Spleen (tissue), 11 donors: Measurements from ENCODE around the gene DERL2. TPM values are rescaled to one million over a fixed set of nuclear protein-coding genes. Genes with fewer than 3 reads are reported as not detected.

Source experiments
- DNase-seq: peaks from one replicate; pipeline ENCODE4 v3.0.0-alpha.2; 2020
- H3K27ac ChIP-seq, 8 donors: fragments of 200-600 bp; sonication (generic) in 7 of 8; 1 replicate in 4 of 8; 2 replicates in 4 of 8; pipeline versions ENCODE4 v1.5.0 to v1.8.0; 2016 to 2021; ENCODE audit warnings: inconsistent platforms in 4 of 8, mild to moderate bottlenecking in 4 of 8, moderate library complexity in 1 of 8
- H3K27me3 ChIP-seq, 7 donors: fragments of 200-600 bp; sonication (generic) in 6 of 7; replicated peaks in 1 of 7; 1 replicate in 4 of 7; 2 replicates in 3 of 7; pipeline versions ENCODE4 v1.5.0 to v1.8.0; 2016 to 2021; ENCODE audit warnings: inconsistent platforms in 3 of 7, mild to moderate bottlenecking in 1 of 7
- H3K36me3 ChIP-seq, 6 donors: fragments of 200-600 bp; sonication (generic) in 5 of 6; 1 replicate in 4 of 6; 2 replicates in 2 of 6; pipeline versions ENCODE4 v1.5.0 to v1.8.0; 2016 to 2021; ENCODE audit warnings: inconsistent platforms in 2 of 6
- H3K4me1 ChIP-seq, 6 donors: fragments of 200-600 bp; sonication (generic) in 5 of 6; 1 replicate in 3 of 6; 2 replicates in 3 of 6; pipeline versions ENCODE4 v1.5.0 to v1.8.0; 2016 to 2021; ENCODE audit warnings: inconsistent platforms in 3 of 6
- H3K4me3 ChIP-seq, 8 donors: fragments of 200-600 bp; sonication (generic) in 7 of 8; 1 replicate in 4 of 8; 2 replicates in 4 of 8; pipeline versions ENCODE4 v1.5.0 to v1.8.0; 2016 to 2021; ENCODE audit warnings: inconsistent platforms in 4 of 8, mild to moderate bottlenecking in 4 of 8, moderate library complexity in 2 of 8
- H3K9me3 ChIP-seq, 8 donors: fragments of 200-600 bp; sonication (generic) in 7 of 8; 1 replicate in 4 of 8; 2 replicates in 4 of 8; pipeline versions ENCODE4 v1.5.0 to v1.8.0; 2016 to 2021; ENCODE audit warnings: inconsistent platforms in 4 of 8
- CTCF ChIP-seq, 11 experiments: fragments of 200-600 bp in 7 of 11; fragments of 450-650 bp in 4 of 11; sonication (generic) in 4 of 11; IDR thresholded peaks in 8 of 11; conservative IDR thresholded peaks in 3 of 11; 1 replicate in 7 of 11; 2 replicates in 4 of 11; pipeline versions ENCODE4 v1.4.0 to v1.8.0; 2016 to 2021; ENCODE audit warnings: antibody characterized with exemption in 11 of 11, inconsistent platforms in 4 of 11, mild to moderate bottlenecking in 1 of 11
- POLR2A ChIP-seq, 3 donors: fragments of 450-650 bp; IDR thresholded peaks; one replicate each; pipeline ENCODE4 v1.5.1; 2017; ENCODE audit warnings: antibody characterized with exemption in 3 of 3, mild to moderate bottlenecking in 1 of 3
- POLR2AphosphoS5 ChIP-seq, 3 donors: sonication (generic); formaldehyde crosslinking; IDR thresholded peaks; one replicate each; pipeline ENCODE4 v1.5.1; 2017; ENCODE audit warnings: antibody characterized with exemption in 3 of 3
- WGBS, 5 donors: extraction: QIAGEN DNeasy Blood & Tissue Kit in 3 of 5; methylation state at CpG; one replicate each; pipeline versions ENCODE4 v1.1.5 to v1.1.7; 2013 to 2018; 5-methylcytosine and 5-hydroxymethylcytosine counted together
- intact Hi-C: fragments of 100-400 bp; cut with DNase I; formaldehyde crosslinking; loops from one replicate; pipeline ENCODE4 v1.15.0; 2023; ENCODE audit warnings: low total_unique reads
- polyA plus RNA-seq, 3 donors: library from polyadenylated mRNA; stranded (reverse); fragments of 200-250 nt; gene quantifications; one replicate each; pipeline ENCODE4 v1.2.1, GENCODE V29; 2013
- total RNA-seq, 7 donors: library from RNA; depleted of rRNA in 3 of 7; stranded (reverse); fragments of >200 nt in 3 of 7; fragmentation: NEBNext Ultra II Directional in 4 of 7; extraction: Animal tissue kit (Norgen Biotek cat#: 25700) in 4 of 7; gene quantifications; one replicate each; pipeline versions ENCODE4 v1.1.0 to v1.2.1, GENCODE V29; 2016 to 2021
- donor health status: healthy with polysubstance abuse.
- donor health status: DM: no; HTN: no; CAD: no; lungs with moderate emphysema.
- donor health status: DM: no; HTN: no; CAD: no.
- donor health status: Bipolar disorder and iron deficiency.
- donor health status: healthy.
- donor health status: DM: no; HTN: no; CAD: no.
- donor health status: DM: yes; HTN: yes; CAD: no.

The DERL2 gene
- total and polyA plus RNA-seq, 10 donors: 37.1 to 67.7 (median 51.5) TPM

DNA sequence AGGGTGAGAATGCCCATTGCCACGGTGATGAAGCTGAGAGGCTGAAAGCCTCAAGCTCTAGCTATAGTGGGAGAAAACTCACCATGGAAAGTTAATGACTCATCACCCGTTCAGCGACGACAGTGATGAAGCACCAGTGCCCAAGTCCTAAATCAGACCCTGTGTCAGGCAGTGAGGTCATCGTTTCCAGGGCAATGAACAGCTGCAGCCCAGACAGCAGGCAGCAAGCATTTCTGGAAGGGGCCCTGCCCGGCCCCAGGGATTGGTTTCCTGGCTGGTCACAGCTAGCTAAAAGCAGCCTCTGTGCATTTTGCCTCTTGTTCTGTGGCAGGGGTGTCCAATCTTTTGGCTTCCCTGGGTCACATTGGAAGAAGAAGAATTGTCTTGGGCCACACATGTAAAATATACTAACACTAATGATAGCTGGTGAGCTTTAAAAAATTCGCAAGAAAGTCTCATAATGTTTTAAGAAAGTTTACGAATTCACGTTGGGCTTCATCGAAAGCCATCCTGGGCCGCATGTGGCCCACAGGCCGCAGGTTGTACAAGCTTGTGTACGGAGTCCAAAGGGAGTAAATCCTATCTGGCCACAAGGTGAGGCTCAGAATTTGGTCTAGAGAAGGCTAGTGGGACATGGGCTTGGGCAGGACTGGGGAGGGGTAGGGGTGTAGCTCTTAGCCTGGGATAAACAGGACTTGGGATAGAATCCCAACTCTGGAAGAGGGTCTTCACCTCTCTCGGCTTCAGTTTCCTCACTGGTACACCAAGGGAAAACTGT is 41.0 kb upstream of the DERL2 start:
- Histone ChIP-seq H3K4me3 (no peak overlapping the region), H3K27ac (peak overlapping the region in 1 of 8 donors; percentile 10), H3K4me1 (peaks cover 0 to 10% (median 0%) of the 10 kb centered on the region in 6 donors), H3K36me3 (peaks cover 5 to 100% (median 70%) of the 10 kb centered on the region in 6 donors), H3K9me3 (no peaks in the 10 kb centered on the region), H3K27me3 (no peaks in the 10 kb centered on the region)
- no peak for DNase-seq
- no peak for TF ChIP-seq CTCF (IDR thresholded peaks at IDR 0.05 in 8 of 11, conservative IDR thresholded peaks at IDR 0.05 in 3 of 11)
- TF ChIP-seq POLR2A (IDR thresholded peaks at IDR 0.05): no peak
- no peak for TF ChIP-seq POLR2AphosphoS5 (IDR thresholded peaks at IDR 0.05)
- WGBS, 5 donors: 58 to 64% (median 60%) methylated on average over 13 to 14 of the region's 14 CpGs
- intact Hi-C loops: no loop called here

- H3K36me3 ChIP-seq: peaks cover 0 to 84% (median 44%) of the 10 kb centered on the region in 6 donors
- H3K27me3 ChIP-seq: no peaks in the 10 kb centered on the region
- peaks cover 0 to 10% (median 0%) of the 10 kb centered on the region in 6 donors for H3K4me1 ChIP-seq
- TF ChIP-seq POLR2AphosphoS5 (IDR thresholded peaks at IDR 0.05) (no peak), CTCF (IDR thresholded peaks at IDR 0.05 in 8 of 11, conservative IDR thresholded peaks at IDR 0.05 in 3 of 11) (no peak), POLR2A (IDR thresholded peaks at IDR 0.05) (no peak)
- no peak for DNase-seq
- no peak overlapping the region for H3K27ac ChIP-seq
- intact Hi-C loops: no loop called here
- H3K9me3 ChIP-seq: no peaks in the 10 kb centered on the region
- 78 to 91% (median 83%) methylated on average over 5 of the region's 5 CpGs for whole genome bisulfite sequencing, 5 donors
- no peak overlapping the region for H3K4me3 ChIP-seq
These were observed 37.3 kb upstream of the DERL2 start for GRCh38 chr17:5523249-5523648.

DNA sequence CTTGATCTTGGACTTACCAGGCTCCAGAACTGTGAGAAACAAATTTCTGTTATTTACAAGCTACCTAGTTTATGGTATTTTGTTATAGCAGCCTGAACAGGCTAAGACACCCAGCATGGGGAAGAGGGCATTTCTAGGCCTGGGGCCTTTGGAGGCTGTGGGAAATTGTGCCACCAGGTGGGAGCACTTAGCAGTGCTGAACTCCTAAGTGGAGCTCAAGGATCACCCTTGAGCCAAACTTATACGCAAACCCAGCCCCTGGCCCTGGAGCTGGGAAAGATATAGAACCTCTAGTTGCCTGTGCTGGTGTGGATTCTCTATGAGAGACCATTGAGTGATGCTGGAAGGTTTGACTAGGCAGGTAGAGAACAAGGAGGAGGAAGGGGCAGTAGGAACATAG is 36.5 kb upstream of the DERL2 start:
- Histone ChIP-seq H3K27ac (no peak overlapping the region), H3K27me3 (no peaks in the 10 kb centered on the region), H3K4me1 (peaks cover 0 to 10% (median 0%) of the 10 kb centered on the region in 6 donors), H3K9me3 (no peaks in the 10 kb centered on the region), H3K4me3 (no peak overlapping the region), H3K36me3 (peaks cover 0 to 83% (median 40%) of the 10 kb centered on the region in 6 donors)
- intact Hi-C loops: no loop called here
- WGBS, 5 donors: 80 to 100% (median 98%) methylated on average over 1 of the region's 1 CpG
- TF ChIP-seq POLR2A (IDR thresholded peaks at IDR 0.05): no peak
- TF ChIP-seq CTCF (IDR thresholded peaks at IDR 0.05 in 8 of 11, conservative IDR thresholded peaks at IDR 0.05 in 3 of 11): no peak
- DNase-seq: no peak

GRCh38 chr17:5516060-5516792 is 30.2 kb upstream of the DERL2 start:
- Histone ChIP-seq H3K27me3 (no peaks in the 10 kb centered on the region), H3K36me3 (peaks cover 0 to 71% (median 35%) of the 10 kb centered on the region in 6 donors), H3K9me3 (no peaks in the 10 kb centered on the region), H3K27ac (no peak overlapping the region), H3K4me1 (peaks cover 0 to 14% (median 0%) of the 10 kb centered on the region in 6 donors), H3K4me3 (no peak overlapping the region)
- no peak for DNase-seq
- intact Hi-C loops: no loop called here
- TF ChIP-seq POLR2AphosphoS5 (IDR thresholded peaks at IDR 0.05) (no peak), CTCF (IDR thresholded peaks at IDR 0.05 in 8 of 11, conservative IDR thresholded peaks at IDR 0.05 in 3 of 11) (no peak), POLR2A (IDR thresholded peaks at IDR 0.05) (no peak)
- 76 to 89% (median 82%) methylated on average over 5 of the region's 5 CpGs for WGBS, 5 donors
